BJ (cell line): Measurements from ENCODE around the gene SYNE3. TPM values are rescaled to one million over a fixed set of nuclear protein-coding genes. Genes with fewer than 3 reads are reported as not detected.
A peak's percentile ranks its signal among the peaks of the same experiment; 100 is the strongest.

Source experiments
- CTCF ChIA-PET: fragments of 350-600 bp; formaldehyde crosslinking; extraction: SDS; loops from one replicate; lab custom pipeline; 2021; ENCODE audit warnings: antibody characterized with exemption, inconsistent platforms; lab: Yijun Ruan, JAX
- POLR2A ChIA-PET: fragments of 300-600 bp; sonication (Branson Sonifier 250); formaldehyde crosslinking; extraction: SDS; loops from one replicate; lab custom pipeline; 2021; ENCODE audit warnings: antibody characterized with exemption; lab: Charles Lee
- DNase-seq: peaks from one replicate; pipeline ENCODE4 v3.0.0-alpha.2; 2011; ENCODE audit warnings: low read depth
- H3K27me3 ChIP-seq: 2 replicates; pipeline ENCODE4 v1.6.0; 2011; ENCODE audit warnings: low read length; ENCODE audit not compliant: control insufficient read depth, insufficient read depth
- H3K36me3 ChIP-seq: 2 replicates; pipeline ENCODE4 v1.5.1; 2011; ENCODE audit warnings: low read length; ENCODE audit not compliant: control insufficient read depth, insufficient read depth
- H3K4me3 ChIP-seq: 2 replicates; pipeline ENCODE4 v1.5.1; 2011; ENCODE audit warnings: low read depth, mild to moderate bottlenecking, control low read depth, low read length
- polyA plus RNA-seq: library from polyadenylated mRNA; depleted of rRNA; stranded (reverse); fragments of >200 nt; gene quantifications from 2 replicates; pipeline ENCODE4 v1.2.3, GENCODE V29; 2011
- TF ChIP-seq, protein P1 (sequence below): IDR thresholded peaks from 2 replicates; pipeline ENCODE4 v1.5.1; 2011; ENCODE audit warnings: low read depth, mild to moderate bottlenecking, control low read depth, inconsistent platforms, low read length, moderate library complexity; ENCODE audit not compliant: insufficient read depth

Gene SYNE3
- polyA plus RNA-seq, 1 experiment: 3.5 TPM

DNA sequence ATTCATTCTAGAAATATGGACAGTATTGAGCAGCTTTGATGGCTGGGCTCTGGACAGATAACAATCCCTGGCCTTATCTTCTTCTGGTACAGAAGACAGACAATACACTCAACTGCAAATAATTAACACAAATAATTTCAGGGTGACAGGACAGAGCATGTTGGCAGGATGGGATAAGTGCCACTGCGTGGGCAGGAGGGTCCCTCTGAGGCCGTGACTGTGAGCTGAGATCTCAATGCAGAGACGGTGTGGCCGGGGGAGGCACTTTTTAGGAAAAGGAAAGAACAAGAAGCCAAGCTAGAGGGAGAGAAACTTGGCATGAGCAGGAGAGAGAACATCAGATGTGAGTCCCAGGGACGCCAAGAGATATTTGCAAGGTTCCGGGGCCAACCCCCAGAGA is 8.1 kb downstream of the SYNE3 start:
- POLR2A ChIA-PET: no interaction called here
- TF ChIP-seq, protein P1, sequence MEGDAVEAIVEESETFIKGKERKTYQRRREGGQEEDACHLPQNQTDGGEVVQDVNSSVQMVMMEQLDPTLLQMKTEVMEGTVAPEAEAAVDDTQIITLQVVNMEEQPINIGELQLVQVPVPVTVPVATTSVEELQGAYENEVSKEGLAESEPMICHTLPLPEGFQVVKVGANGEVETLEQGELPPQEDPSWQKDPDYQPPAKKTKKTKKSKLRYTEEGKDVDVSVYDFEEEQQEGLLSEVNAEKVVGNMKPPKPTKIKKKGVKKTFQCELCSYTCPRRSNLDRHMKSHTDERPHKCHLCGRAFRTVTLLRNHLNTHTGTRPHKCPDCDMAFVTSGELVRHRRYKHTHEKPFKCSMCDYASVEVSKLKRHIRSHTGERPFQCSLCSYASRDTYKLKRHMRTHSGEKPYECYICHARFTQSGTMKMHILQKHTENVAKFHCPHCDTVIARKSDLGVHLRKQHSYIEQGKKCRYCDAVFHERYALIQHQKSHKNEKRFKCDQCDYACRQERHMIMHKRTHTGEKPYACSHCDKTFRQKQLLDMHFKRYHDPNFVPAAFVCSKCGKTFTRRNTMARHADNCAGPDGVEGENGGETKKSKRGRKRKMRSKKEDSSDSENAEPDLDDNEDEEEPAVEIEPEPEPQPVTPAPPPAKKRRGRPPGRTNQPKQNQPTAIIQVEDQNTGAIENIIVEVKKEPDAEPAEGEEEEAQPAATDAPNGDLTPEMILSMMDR: no peak
- CTCF ChIA-PET: interaction anchor here (1.3 to 1.9 kb wide), 3 partner anchors 10 to 66 kb away, joined by 4 to 7 read pairs (median 5); no protein-coding TSS in a partner anchor

DNA sequence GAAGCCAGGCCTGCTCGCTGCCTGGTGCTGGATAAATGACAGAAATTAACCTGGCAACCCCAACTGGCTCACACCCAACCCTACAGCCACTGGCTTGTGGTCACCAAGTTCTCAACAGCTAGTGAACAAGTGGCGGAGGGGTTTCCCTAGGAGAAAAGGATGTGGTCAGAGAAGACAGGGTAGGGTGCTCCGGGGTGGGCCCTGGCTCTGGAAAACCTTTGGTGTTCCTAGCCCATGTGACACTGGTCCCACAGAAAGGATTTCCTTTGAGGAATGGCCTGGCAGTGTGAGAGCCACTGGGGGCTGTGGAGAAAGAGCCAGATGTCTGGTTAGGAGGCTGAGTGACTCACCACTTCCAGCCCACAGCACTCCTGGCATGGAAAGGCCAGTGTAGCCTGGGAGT is 8.7 kb downstream of the SYNE3 start:
- no peaks in the 10 kb centered on the region for H3K27me3 ChIP-seq
- TF ChIP-seq, protein P1: no peak
- H3K36me3 ChIP-seq: no peaks in the 10 kb centered on the region
- no peak for DNase-seq
- no peak overlapping the region for H3K4me3 ChIP-seq
- CTCF ChIA-PET: interaction anchor here (1.0 to 1.9 kb wide), 5 partner anchors 11 to 65 kb away, joined by 3 to 7 read pairs (median 4); no protein-coding TSS in a partner anchor
- POLR2A ChIA-PET: no interaction called here

More for the DNA sequence above, 8.1 kb downstream of the SYNE3 start:
- Histone ChIP-seq H3K27me3 (no peaks in the 10 kb centered on the region), H3K36me3 (no peaks in the 10 kb centered on the region), H3K4me3 (no peak overlapping the region)
- DNase-seq: no peak

DNA sequence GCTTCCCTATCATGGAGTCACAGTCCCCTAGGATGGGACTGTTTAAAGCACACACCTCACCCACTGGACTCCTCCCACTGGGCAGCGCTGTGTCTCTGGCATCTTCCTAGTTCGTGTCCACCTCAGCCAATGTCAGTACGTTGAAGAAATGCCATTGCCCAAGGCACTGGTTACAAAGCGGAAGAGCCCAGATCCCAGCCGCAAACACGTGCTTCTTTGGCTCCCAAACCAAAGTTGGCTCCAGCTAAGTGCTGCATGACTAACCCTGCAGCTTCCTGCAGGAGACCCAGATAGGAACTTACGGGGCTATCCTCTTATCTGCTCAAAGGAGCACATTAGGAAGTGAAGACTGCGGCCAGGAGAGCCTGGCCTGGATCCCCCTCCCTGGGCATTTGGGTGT is 9.3 kb downstream of the SYNE3 start:
- ChIA-PET CTCF (interaction anchor here (1.0 to 1.9 kb wide), 4 partner anchors 13 to 65 kb away, joined by 3 to 5 read pairs (median 4); no protein-coding TSS in a partner anchor), POLR2A (no interaction called here)
- H3K4me3 ChIP-seq: no peak overlapping the region
- DNase-seq: peak; percentile 92
- H3K27me3 ChIP-seq: no peaks in the 10 kb centered on the region
- H3K36me3 ChIP-seq: no peaks in the 10 kb centered on the region
- TF ChIP-seq, protein P1: no peak

DNA sequence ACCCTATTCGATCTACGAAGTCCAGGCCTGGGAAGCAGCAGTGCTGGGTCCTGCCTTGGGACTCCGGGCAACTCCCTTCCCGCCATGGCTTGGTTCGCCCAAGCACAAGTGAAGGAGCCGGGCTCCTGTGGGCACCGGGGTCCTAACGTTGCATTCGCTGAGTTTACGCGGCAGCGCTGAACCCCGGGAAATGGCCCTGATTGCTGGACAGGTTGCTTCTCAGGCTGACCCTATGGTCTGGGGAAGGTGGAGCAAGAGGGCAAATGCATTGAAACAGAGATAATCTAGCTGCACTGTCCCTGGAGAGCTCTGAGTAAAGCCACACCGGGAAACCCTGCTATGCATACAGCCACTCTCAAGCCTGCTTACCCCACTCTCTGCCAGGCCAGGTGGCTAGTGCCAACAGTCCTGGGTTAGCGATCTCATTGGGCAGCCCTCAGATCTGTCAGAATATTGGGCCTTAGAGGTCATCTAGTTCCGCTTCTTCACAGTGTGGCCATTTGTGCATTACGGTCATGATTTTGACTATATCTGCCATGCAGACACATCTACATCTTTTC is 11.3 kb downstream of the SYNE3 start:
- CTCF ChIA-PET: interaction anchor here (0.6 to 1.5 kb wide), 4 partner anchors 8 to 117 kb away, joined by 3 to 5 read pairs (median 3); no protein-coding TSS in a partner anchor
- H3K36me3 ChIP-seq: no peaks in the 10 kb centered on the region
- DNase-seq: no peak
- TF ChIP-seq, protein P1: no peak
- POLR2A ChIA-PET: interaction anchor here (0.6 to 0.7 kb wide), 2 partner anchors 387 to 554 kb away, joined by 3 read pairs; no protein-coding TSS in a partner anchor
- no peak overlapping the region for H3K4me3 ChIP-seq
- H3K27me3 ChIP-seq: no peaks in the 10 kb centered on the region

DNA sequence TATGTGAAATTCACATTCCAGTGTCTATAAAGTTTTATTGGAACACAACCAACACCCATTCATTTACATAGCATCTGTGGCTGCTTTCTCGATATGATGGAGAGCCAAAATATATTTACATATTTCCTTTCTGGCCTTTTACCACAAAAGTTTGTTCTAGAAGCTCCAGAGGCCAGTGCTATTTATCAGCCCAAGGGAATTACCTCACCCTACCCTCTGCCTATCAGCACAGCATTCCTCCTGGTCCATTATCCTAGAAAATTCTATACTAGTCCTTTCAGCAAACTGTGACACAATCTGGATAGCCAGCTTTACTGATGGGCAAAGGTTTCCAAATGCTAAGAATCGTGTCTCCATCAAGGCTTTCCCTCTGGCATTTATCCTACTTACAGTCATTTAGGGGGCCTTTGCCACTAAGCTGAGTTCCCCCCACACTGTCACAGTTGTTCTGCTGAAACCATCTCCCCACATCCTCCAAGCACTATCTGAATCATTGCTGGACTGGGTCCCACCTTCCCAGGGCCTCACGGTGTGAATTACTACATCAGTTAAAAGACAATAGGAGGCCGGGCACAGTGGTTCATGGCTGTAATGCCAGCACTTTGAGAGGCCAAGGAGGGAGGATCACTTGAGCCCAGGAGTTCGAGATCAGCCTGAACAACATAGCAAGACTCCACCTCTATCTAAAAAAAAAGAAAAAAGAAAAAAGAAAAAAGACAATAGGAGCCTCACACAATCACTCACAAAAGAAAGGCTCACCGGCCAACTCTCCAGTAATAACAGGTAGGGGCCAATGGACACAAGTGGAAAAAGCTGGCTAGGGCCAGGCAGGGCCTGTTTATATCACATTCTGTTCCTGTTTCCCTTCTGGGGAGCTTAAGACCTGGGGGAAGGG is 12.1 kb downstream of the SYNE3 start:
- no peak for DNase-seq
- Histone ChIP-seq H3K36me3 (no peaks in the 10 kb centered on the region), H3K4me3 (no peak overlapping the region), H3K27me3 (no peaks in the 10 kb centered on the region)
- ChIA-PET POLR2A (interaction anchor here (0.6 kb wide), 1 partner anchor 386 kb away, joined by 3 read pairs; no protein-coding TSS in a partner anchor), CTCF (interaction anchor here (0.6 to 1.5 kb wide), 3 partner anchors 9 to 1020 kb away, joined by 3 to 5 read pairs (median 3); no protein-coding TSS in a partner anchor)
- TF ChIP-seq, protein P1: no peak
